Measurements from ENCODE around the gene HES6.

The HES6 gene

GRCh38 chr2:238228700-238229099 is 11.1 kb downstream of the HES6 start:
- TF ChIP-seq CTCF (IDR thresholded peaks at IDR 0.05; ENCODE audit: extremely low read depth, missing control alignments) = no peak
- no peak for DNase-seq (ENCODE audit: low spot score)

- DNase-seq (ENCODE audit: low spot score) = no peak
Measured at GRCh38 chr2:238227587-238228032, 12.2 kb downstream of the HES6 start.

GRCh38 chr2:238226698-238227586 is 12.9 kb downstream of the HES6 start:
- DNase-seq (ENCODE audit: low spot score) = no peak

More at GRCh38 chr2:238227587-238228032, 12.2 kb downstream of the HES6 start:
- TF ChIP-seq CTCF (IDR thresholded peaks at IDR 0.05; ENCODE audit: extremely low read depth, missing control alignments) = no peak

GRCh38 chr2:238225911-238226697 is 13.7 kb downstream of the HES6 start:
- DNase-seq (ENCODE audit: low spot score) = no peak
- no peak for TF ChIP-seq CTCF (IDR thresholded peaks at IDR 0.05; ENCODE audit: extremely low read depth, missing control alignments)

More at GRCh38 chr2:238226698-238227586, 12.9 kb downstream of the HES6 start:
- TF ChIP-seq CTCF (IDR thresholded peaks at IDR 0.05; ENCODE audit: extremely low read depth, missing control alignments) = no peak

- TF ChIP-seq CTCF (IDR thresholded peaks at IDR 0.05; ENCODE audit: extremely low read depth, missing control alignments) = no peak
- no peak for DNase-seq (ENCODE audit: low spot score)
Measured at GRCh38 chr2:238225121-238225520, 14.7 kb downstream of the HES6 start.

- no peak for DNase-seq (ENCODE audit: low spot score)
- no peak for TF ChIP-seq CTCF (IDR thresholded peaks at IDR 0.05; ENCODE audit: extremely low read depth, missing control alignments)
Measured at GRCh38 chr2:238224356-238225035, 15.3 kb downstream of the HES6 start.

All from GM20000 (cell line).